NCI-H345 (cell line): Measurements from ENCODE around the gene RPL4.
"Not testable (repeated sequence)": the region's sequence is repeated elsewhere in the genome, so short reads cannot be mapped to it uniquely, and the experiment has no call there.

Experiments used
- DNase-seq: peaks from one replicate; lab custom pipeline; 2025; lab: John Stamatoyannopoulos, UW

Gene RPL4

GRCh38 chr15:66489179-66489791 lies 15.4 kb downstream of the RPL4 start:
- DNase-seq = no peak

GRCh38 chr15:66488525-66488924 lies 16.1 kb downstream of the RPL4 start:
- no peak for DNase-seq

- no peak for DNase-seq
Measured at GRCh38 chr15:66486887-66487286, 17.8 kb downstream of the RPL4 start.

- DNase-seq = no peak
Measured at GRCh38 chr15:66484539-66485112, 20.0 kb downstream of the RPL4 start.

- no peak for DNase-seq
Measured at GRCh38 chr15:66483131-66483566, 21.5 kb downstream of the RPL4 start.

GRCh38 chr15:66482539-66482938 lies 22.1 kb downstream of the RPL4 start:
- no peak for DNase-seq

- no peak for DNase-seq
Measured at GRCh38 chr15:66481107-66481856, 23.4 kb downstream of the RPL4 start.

GRCh38 chr15:66480267-66480666 lies 24.4 kb downstream of the RPL4 start:
- DNase-seq = no peak

GRCh38 chr15:66477011-66477410 lies 27.6 kb downstream of the RPL4 start:
- no peak for DNase-seq

- no peak for DNase-seq
Measured at GRCh38 chr15:66476535-66476934, 28.1 kb downstream of the RPL4 start.

- no peak for DNase-seq
Measured at GRCh38 chr15:66474963-66475362, 29.7 kb downstream of the RPL4 start.

GRCh38 chr15:66474135-66474534 lies 30.5 kb downstream of the RPL4 start:
- DNase-seq = no peak

GRCh38 chr15:66472176-66472999 lies 32.3 kb downstream of the RPL4 start:
- no peak for DNase-seq

GRCh38 chr15:66470825-66471224 lies 33.8 kb downstream of the RPL4 start:
- not testable (repeated sequence) for DNase-seq

- DNase-seq = not testable (repeated sequence)
Measured at GRCh38 chr15:66467162-66468040, 37.3 kb downstream of the RPL4 start.

GRCh38 chr15:66465294-66465693 lies 39.4 kb downstream of the RPL4 start:
- not testable (repeated sequence) for DNase-seq

GRCh38 chr15:66462627-66463026 lies 42.0 kb downstream of the RPL4 start:
- no peak for DNase-seq

GRCh38 chr15:66461917-66462316 lies 42.7 kb downstream of the RPL4 start:
- no peak for DNase-seq

- not testable (repeated sequence) for DNase-seq
Measured at GRCh38 chr15:66461294-66461693, 43.4 kb downstream of the RPL4 start.

- DNase-seq = no peak
Measured at GRCh38 chr15:66459818-66460615, 44.6 kb downstream of the RPL4 start.

- no peak for DNase-seq
Measured at GRCh38 chr15:66456211-66456610, 48.4 kb downstream of the RPL4 start.
